HL-60 (cell line): ENCODE results near the gene CTNNA2.

Experiments used
- DNase-seq, 2 experiments: peaks; one replicate each; pipeline ENCODE4 v3.0.0-alpha.2; 2010 to 2020; ENCODE audit warnings: low read depth in 1 of 2, low spot score in 1 of 2
- H3K27ac ChIP-seq: fragments of 250-450 bp; sonication (Bioruptor Pico); replicated peaks from 2 replicates; pipeline ENCODE4 v1.5.1; 2020; ENCODE audit warnings: mild to moderate bottlenecking, moderate library complexity
- H3K27me3 ChIP-seq: fragments of 250-450 bp; sonication (Bioruptor Pico); 2 replicates; pipeline ENCODE4 v1.5.1; 2021; ENCODE audit warnings: mild to moderate bottlenecking, moderate library complexity; ENCODE audit not compliant: insufficient read depth, poor library complexity, severe bottlenecking
- H3K4me3 ChIP-seq: replicated peaks from 2 replicates; pipeline ENCODE4 v1.5.1; 2011; ENCODE audit warnings: mild to moderate bottlenecking, control low read depth, low read length; ENCODE audit not compliant: insufficient read depth
- GABPA ChIP-seq: IDR thresholded peaks from 2 replicates; pipeline ENCODE4 v1.6.1; 2012; ENCODE audit warnings: low read depth
- POLR2AphosphoS5 ChIP-seq: IDR thresholded peaks from 2 replicates; pipeline ENCODE4 v1.6.1; 2012; ENCODE audit warnings: low read depth
- SPI1 ChIP-seq: IDR thresholded peaks from 2 replicates; pipeline ENCODE4 v1.6.1; 2012; ENCODE audit warnings: low read depth, mild to moderate bottlenecking, borderline replicate concordance
- TF ChIP-seq, protein P1 (sequence below): IDR thresholded peaks from one replicate; pipeline ENCODE4 v1.5.1; 2011; ENCODE audit warnings: low read length, control low read depth, inconsistent platforms; ENCODE audit not compliant: insufficient read depth
- TF ChIP-seq, protein P2 (sequence below): IDR thresholded peaks from 2 replicates; pipeline ENCODE4 v1.6.1; 2012; ENCODE audit warnings: low read depth; ENCODE audit not compliant: insufficient replicate concordance

CTNNA2 gene

DNA sequence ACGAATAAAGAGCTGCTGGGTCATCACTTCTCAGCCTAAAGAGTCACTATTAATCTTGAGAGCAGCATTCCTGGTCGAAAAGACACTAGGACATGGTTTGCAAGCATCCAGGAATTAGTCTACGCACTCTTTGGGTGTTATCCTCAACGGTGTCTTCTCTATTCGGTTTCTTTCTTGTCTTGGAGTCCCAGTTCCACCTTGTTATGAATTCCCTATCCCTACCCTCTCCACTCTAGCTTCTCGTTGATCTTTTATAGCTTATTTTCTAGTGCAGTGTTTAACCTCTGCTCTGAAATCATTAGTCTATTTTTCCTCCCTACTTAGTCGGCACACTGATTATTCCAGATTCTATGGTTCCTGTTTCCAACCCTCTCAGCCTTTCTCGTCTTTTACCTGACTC is 949.8 kb downstream of the CTNNA2 start:
- TF ChIP-seq, protein P1, sequence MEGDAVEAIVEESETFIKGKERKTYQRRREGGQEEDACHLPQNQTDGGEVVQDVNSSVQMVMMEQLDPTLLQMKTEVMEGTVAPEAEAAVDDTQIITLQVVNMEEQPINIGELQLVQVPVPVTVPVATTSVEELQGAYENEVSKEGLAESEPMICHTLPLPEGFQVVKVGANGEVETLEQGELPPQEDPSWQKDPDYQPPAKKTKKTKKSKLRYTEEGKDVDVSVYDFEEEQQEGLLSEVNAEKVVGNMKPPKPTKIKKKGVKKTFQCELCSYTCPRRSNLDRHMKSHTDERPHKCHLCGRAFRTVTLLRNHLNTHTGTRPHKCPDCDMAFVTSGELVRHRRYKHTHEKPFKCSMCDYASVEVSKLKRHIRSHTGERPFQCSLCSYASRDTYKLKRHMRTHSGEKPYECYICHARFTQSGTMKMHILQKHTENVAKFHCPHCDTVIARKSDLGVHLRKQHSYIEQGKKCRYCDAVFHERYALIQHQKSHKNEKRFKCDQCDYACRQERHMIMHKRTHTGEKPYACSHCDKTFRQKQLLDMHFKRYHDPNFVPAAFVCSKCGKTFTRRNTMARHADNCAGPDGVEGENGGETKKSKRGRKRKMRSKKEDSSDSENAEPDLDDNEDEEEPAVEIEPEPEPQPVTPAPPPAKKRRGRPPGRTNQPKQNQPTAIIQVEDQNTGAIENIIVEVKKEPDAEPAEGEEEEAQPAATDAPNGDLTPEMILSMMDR, result no peak
- TF ChIP-seq, protein P2, sequence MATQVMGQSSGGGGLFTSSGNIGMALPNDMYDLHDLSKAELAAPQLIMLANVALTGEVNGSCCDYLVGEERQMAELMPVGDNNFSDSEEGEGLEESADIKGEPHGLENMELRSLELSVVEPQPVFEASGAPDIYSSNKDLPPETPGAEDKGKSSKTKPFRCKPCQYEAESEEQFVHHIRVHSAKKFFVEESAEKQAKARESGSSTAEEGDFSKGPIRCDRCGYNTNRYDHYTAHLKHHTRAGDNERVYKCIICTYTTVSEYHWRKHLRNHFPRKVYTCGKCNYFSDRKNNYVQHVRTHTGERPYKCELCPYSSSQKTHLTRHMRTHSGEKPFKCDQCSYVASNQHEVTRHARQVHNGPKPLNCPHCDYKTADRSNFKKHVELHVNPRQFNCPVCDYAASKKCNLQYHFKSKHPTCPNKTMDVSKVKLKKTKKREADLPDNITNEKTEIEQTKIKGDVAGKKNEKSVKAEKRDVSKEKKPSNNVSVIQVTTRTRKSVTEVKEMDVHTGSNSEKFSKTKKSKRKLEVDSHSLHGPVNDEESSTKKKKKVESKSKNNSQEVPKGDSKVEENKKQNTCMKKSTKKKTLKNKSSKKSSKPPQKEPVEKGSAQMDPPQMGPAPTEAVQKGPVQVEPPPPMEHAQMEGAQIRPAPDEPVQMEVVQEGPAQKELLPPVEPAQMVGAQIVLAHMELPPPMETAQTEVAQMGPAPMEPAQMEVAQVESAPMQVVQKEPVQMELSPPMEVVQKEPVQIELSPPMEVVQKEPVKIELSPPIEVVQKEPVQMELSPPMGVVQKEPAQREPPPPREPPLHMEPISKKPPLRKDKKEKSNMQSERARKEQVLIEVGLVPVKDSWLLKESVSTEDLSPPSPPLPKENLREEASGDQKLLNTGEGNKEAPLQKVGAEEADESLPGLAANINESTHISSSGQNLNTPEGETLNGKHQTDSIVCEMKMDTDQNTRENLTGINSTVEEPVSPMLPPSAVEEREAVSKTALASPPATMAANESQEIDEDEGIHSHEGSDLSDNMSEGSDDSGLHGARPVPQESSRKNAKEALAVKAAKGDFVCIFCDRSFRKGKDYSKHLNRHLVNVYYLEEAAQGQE, result no peak
- TF ChIP-seq SPI1 (no peak), POLR2AphosphoS5 (no peak), GABPA (no peak)
- no peaks in the 10 kb centered on the region for H3K27me3 ChIP-seq
- no peak overlapping the region for H3K27ac ChIP-seq
- DNase-seq, result no peak
- H3K4me3 ChIP-seq, result no peak overlapping the region

DNA sequence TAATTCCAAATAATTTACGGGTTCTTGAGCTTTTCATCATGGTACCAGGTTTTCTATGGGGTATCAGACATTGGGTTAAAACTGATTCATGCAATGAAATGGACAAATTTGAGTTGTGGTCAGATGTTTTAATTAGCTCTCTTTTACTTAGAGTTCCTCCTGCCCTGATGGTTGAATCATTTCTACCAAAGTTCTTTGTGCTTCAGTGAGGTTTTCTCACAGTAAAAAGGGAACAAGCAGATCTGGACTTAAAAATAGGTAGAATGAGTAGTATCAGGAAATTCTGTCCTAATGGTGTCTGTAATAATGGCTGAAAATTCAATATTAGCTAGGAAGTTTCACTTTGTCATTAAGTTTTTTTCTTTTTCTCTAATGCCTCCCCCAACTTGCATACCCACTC is 951.4 kb downstream of the CTNNA2 start:
- DNase-seq, result no peak
- Histone ChIP-seq H3K27me3 (no peaks in the 10 kb centered on the region), H3K27ac (no peak overlapping the region), H3K4me3 (no peak overlapping the region)
- TF ChIP-seq, protein P2, result no peak
- no peak for TF ChIP-seq SPI1

DNA sequence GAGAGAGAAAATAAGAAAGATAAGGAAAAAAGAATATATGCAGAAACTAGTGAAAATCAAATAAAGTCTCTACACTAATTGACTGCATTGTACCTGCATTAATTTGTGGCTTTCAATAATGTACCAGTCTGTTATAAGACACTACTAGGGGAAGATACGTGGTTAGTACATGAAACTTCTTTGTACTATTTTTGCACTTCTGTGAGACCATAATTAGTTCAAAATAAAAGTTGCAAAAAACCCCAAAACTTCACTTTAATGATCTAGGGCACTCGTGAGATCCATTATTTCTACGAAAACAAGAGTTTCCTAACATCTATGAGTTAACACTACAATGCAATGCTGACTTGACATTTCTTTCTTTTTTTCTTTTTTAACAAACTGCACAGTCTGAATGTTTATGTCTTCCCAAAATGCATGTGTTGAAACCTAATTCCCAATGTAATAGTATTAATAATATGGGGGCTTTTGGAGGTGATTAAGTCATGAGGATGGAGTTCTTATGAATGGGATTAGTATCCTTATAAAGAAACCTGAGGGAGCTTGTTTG is 954.5 kb downstream of the CTNNA2 start:
- DNase-seq, result no peak
- Histone ChIP-seq H3K27me3 (no peaks in the 10 kb centered on the region), H3K27ac (no peak overlapping the region), H3K4me3 (no peak overlapping the region)
- TF ChIP-seq POLR2AphosphoS5 (no peak), GABPA (no peak), SPI1 (no peak)
- TF ChIP-seq, protein P1, result no peak
- TF ChIP-seq, protein P2, result no peak
